K562 (cell line): ENCODE measurements around the gene CHD5. TPM values are rescaled to one million over a fixed set of nuclear protein-coding genes. Genes with fewer than 3 reads are reported as not detected.
A peak's percentile ranks its signal among the peaks of the same experiment; 100 is the strongest.

Source experiments
- ESRRA ChIP-seq: fragments of 450-650 bp; IDR thresholded peaks from 2 replicates; pipeline ENCODE4 v1.6.1; 2014; ENCODE audit warnings: low read depth, mild to moderate bottlenecking, moderate library complexity, borderline replicate concordance
- HSF4 ChIP-seq: fragments of 250-450 bp; sonication (Bioruptor Pico); IDR thresholded peaks from 2 replicates; pipeline ENCODE4 v2.1.2; 2022; ENCODE audit warnings: mild to moderate bottlenecking, moderate library complexity, borderline replicate concordance
- NUFIP1 ChIP-seq: fragments of 450-650 bp; IDR thresholded peaks from 2 replicates; pipeline ENCODE4 v1.6.1; 2018; ENCODE audit not compliant: partially characterized antibody
- PHB ChIP-seq: fragments of 250-450 bp; sonication (Bioruptor Pico); IDR thresholded peaks from 2 replicates; pipeline ENCODE4 v1.5.0; 2021
- RBM34 ChIP-seq: fragments of 200-400 bp; formaldehyde crosslinking; IDR thresholded peaks from 2 replicates; pipeline ENCODE4 v1.6.1; 2018; ENCODE audit warnings: low read length, borderline replicate concordance; ENCODE audit not compliant: insufficient read depth
- RBM39 ChIP-seq: fragments of 200-400 bp; formaldehyde crosslinking; optimal IDR thresholded peaks from 2 replicates; pipeline ENCODE3; 2018; ENCODE audit warnings: low read depth, low read length
- ZNF274 ChIP-seq: IDR thresholded peaks from 2 replicates; pipeline ENCODE4 v1.6.1; 2011; ENCODE audit warnings: low read depth, mild to moderate bottlenecking, low read length, moderate library complexity, borderline replicate concordance
- ZNF282 ChIP-seq: sonication (generic); formaldehyde crosslinking; IDR thresholded peaks from 2 replicates; pipeline ENCODE4 v1.8.1; 2023; ENCODE audit warnings: missing genetic modification reagents
- ZNF408 ChIP-seq: fragments of 250-450 bp; sonication (Bioruptor Pico); IDR thresholded peaks from 2 replicates; pipeline ENCODE4 v1.4.0; 2020; ENCODE audit warnings: low read depth, mild to moderate bottlenecking, moderate library complexity
- polyA plus RNA-seq, 8 experiments: library from polyadenylated mRNA; depleted of rRNA in 4 of 8; stranded (reverse) in 5 of 8; unstranded in 3 of 8; fragments of >200 nt; fragmentation: Nextera tagmentation in 2 of 8; fragmentation: Illumina TruSeq in 1 of 8; extraction: Ambion mirVana in 2 of 8; extraction: Trizol in 1 of 8; gene quantifications; 2 replicates each; pipeline versions ENCODE4 v1.2.1 to v1.2.3, GENCODE V29; 2011 to 2014; ENCODE audit warnings: inconsistent platforms in 1 of 8, missing spikeins in 1 of 8
- total RNA-seq, 7 experiments: library from RNA; depleted of rRNA in 6 of 7; stranded (reverse); fragments of >200 nt in 6 of 7; fragmentation: Illumina TruSeq in 2 of 7; extraction: Trizol in 2 of 7; gene quantifications; 2 replicates each; pipeline versions ENCODE4 v1.2.1 to v1.2.3, GENCODE V29; 2011 to 2021; ENCODE audit warnings: low replicate concordance in 1 of 7
- TF ChIP-seq, protein P1 (sequence below), 2 experiments: fragments of 450-650 bp; formaldehyde crosslinking in 1 of 2; IDR thresholded peaks; 2 replicates each; pipeline versions ENCODE4 v1.4.0 to v1.6.1; 2014 to 2020; ENCODE audit warnings: mild to moderate bottlenecking in 2 of 2, borderline replicate concordance in 1 of 2, low read depth in 1 of 2
- TF ChIP-seq, protein P2 (sequence below): sonication (generic); formaldehyde crosslinking; IDR thresholded peaks from 2 replicates; pipeline ENCODE4 v1.8.1; 2023; ENCODE audit warnings: missing genetic modification reagents, mild to moderate bottlenecking, borderline replicate concordance
- TF ChIP-seq, protein P3 (sequence below), 3 experiments: IDR thresholded peaks in 2 of 3; conservative IDR thresholded peaks in 1 of 3; 2 replicates each; pipeline ENCODE4 v1.5.1; 2011 to 2012; ENCODE audit warnings: low read length in 3 of 3, mild to moderate bottlenecking in 3 of 3, control low read depth in 2 of 3, improper control_type of control experiment in 1 of 3, inconsistent platforms in 1 of 3, low read depth in 1 of 3, mixed read lengths in 1 of 3, moderate library complexity in 1 of 3; ENCODE audit not compliant: insufficient read depth in 2 of 3

CHD5 gene
- total and polyA plus RNA-seq, 9 of the 15 experiments (the other 6 are each of a cell fraction or from before 2014, with no cell fraction given), result 0.03 to 0.52 (median 0.11) TPM; not detected in 2

DNA sequence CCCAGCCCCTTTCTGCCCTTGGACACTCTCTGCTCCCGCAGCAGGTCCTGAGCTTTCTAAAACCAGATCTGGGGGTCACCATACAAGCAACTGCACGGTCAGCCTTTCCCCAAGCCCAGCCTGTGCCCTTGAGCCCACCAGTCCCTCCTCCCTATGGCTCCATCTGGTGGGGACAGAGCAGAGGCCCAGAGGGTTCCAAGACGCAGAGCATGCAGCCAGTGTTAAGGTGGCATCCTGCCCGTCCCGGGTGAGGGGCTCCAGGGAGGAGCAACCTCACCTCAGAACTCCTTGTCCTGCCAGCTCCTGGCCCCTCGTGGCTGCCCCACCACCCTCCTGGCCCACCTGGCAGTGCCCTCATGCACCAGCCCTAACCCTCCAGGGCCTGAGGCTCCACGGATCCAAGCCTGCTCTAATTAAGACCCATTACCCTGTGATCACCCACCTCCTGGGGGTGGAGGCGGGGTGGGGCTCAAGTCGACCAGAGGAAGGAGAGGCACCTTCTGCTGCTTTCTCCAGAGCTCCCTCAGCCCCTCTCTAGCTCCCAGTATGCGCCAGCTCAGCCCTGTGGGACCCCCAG lies 8.5 kb downstream of the CHD5 start (continued):
- TF ChIP-seq RBM34, result no peak
- TF ChIP-seq, protein P1, sequence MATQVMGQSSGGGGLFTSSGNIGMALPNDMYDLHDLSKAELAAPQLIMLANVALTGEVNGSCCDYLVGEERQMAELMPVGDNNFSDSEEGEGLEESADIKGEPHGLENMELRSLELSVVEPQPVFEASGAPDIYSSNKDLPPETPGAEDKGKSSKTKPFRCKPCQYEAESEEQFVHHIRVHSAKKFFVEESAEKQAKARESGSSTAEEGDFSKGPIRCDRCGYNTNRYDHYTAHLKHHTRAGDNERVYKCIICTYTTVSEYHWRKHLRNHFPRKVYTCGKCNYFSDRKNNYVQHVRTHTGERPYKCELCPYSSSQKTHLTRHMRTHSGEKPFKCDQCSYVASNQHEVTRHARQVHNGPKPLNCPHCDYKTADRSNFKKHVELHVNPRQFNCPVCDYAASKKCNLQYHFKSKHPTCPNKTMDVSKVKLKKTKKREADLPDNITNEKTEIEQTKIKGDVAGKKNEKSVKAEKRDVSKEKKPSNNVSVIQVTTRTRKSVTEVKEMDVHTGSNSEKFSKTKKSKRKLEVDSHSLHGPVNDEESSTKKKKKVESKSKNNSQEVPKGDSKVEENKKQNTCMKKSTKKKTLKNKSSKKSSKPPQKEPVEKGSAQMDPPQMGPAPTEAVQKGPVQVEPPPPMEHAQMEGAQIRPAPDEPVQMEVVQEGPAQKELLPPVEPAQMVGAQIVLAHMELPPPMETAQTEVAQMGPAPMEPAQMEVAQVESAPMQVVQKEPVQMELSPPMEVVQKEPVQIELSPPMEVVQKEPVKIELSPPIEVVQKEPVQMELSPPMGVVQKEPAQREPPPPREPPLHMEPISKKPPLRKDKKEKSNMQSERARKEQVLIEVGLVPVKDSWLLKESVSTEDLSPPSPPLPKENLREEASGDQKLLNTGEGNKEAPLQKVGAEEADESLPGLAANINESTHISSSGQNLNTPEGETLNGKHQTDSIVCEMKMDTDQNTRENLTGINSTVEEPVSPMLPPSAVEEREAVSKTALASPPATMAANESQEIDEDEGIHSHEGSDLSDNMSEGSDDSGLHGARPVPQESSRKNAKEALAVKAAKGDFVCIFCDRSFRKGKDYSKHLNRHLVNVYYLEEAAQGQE (IDR thresholded peaks at IDR 0.05; ENCODE audit: borderline replicate concordance), result peak; percentile 43; the same call in 1 of the 2 replicates
- TF ChIP-seq, protein P1 (CRISPR knock-in tag; IDR thresholded peaks at IDR 0.05; ENCODE audit: low read depth), result no peak
- no peak for TF ChIP-seq ZNF408 (CRISPR knock-in tag)
- TF ChIP-seq ZNF282 (CRISPR knock-in tag), result no peak
- TF ChIP-seq RBM39, result no peak
- TF ChIP-seq, protein P2, sequence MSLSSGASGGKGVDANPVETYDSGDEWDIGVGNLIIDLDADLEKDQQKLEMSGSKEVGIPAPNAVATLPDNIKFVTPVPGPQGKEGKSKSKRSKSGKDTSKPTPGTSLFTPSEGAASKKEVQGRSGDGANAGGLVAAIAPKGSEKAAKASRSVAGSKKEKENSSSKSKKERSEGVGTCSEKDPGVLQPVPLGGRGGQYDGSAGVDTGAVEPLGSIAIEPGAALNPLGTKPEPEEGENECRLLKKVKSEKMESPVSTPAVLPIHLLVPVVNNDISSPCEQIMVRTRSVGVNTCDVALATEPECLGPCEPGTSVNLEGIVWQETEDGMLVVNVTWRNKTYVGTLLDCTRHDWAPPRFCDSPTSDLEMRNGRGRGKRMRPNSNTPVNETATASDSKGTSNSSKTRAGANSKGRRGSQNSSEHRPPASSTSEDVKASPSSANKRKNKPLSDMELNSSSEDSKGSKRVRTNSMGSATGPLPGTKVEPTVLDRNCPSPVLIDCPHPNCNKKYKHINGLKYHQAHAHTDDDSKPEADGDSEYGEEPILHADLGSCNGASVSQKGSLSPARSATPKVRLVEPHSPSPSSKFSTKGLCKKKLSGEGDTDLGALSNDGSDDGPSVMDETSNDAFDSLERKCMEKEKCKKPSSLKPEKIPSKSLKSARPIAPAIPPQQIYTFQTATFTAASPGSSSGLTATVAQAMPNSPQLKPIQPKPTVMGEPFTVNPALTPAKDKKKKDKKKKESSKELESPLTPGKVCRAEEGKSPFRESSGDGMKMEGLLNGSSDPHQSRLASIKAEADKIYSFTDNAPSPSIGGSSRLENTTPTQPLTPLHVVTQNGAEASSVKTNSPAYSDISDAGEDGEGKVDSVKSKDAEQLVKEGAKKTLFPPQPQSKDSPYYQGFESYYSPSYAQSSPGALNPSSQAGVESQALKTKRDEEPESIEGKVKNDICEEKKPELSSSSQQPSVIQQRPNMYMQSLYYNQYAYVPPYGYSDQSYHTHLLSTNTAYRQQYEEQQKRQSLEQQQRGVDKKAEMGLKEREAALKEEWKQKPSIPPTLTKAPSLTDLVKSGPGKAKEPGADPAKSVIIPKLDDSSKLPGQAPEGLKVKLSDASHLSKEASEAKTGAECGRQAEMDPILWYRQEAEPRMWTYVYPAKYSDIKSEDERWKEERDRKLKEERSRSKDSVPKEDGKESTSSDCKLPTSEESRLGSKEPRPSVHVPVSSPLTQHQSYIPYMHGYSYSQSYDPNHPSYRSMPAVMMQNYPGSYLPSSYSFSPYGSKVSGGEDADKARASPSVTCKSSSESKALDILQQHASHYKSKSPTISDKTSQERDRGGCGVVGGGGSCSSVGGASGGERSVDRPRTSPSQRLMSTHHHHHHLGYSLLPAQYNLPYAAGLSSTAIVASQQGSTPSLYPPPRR, result no peak
- no peak for TF ChIP-seq HSF4 (CRISPR knock-in tag)
- no peak for TF ChIP-seq ESRRA
- TF ChIP-seq, protein P3, sequence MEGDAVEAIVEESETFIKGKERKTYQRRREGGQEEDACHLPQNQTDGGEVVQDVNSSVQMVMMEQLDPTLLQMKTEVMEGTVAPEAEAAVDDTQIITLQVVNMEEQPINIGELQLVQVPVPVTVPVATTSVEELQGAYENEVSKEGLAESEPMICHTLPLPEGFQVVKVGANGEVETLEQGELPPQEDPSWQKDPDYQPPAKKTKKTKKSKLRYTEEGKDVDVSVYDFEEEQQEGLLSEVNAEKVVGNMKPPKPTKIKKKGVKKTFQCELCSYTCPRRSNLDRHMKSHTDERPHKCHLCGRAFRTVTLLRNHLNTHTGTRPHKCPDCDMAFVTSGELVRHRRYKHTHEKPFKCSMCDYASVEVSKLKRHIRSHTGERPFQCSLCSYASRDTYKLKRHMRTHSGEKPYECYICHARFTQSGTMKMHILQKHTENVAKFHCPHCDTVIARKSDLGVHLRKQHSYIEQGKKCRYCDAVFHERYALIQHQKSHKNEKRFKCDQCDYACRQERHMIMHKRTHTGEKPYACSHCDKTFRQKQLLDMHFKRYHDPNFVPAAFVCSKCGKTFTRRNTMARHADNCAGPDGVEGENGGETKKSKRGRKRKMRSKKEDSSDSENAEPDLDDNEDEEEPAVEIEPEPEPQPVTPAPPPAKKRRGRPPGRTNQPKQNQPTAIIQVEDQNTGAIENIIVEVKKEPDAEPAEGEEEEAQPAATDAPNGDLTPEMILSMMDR (IDR thresholded peaks at IDR 0.05 in 2 of 3, conservative IDR thresholded peaks at IDR 0.05 in 1 of 3; ENCODE audit: insufficient read depth in 2 of 3, low read depth in 1 of 3, low read length in 3 of 3), result peak; percentile 54 to 65 (median 55)
- no peak for TF ChIP-seq PHB
- TF ChIP-seq NUFIP1, result no peak
- TF ChIP-seq ZNF274, result no peak
